Neural crest cell (in vitro differentiated cells): Measurements from ENCODE around the gene FOXI1. TPM values are rescaled to one million over a fixed set of nuclear protein-coding genes. Genes with fewer than 3 reads are reported as not detected.

Source experiments
- DNase-seq: peaks from one replicate; pipeline ENCODE4 v3.0.0; 2021; ENCODE audit warnings: low read depth, mixed read lengths, low spot score
- H3K27ac Mint-ChIP-seq: one replicate; pipeline ENCODE4 v1.8.0; 2021; ENCODE audit warnings: mild to moderate bottlenecking, mixed read lengths; ENCODE audit not compliant: unreplicated experiment
- H3K27me3 Mint-ChIP-seq: 2 replicates; pipeline ENCODE4 v1.8.0; 2021; ENCODE audit warnings: low read depth, mild to moderate bottlenecking, mixed read lengths
- H3K36me3 Mint-ChIP-seq: 2 replicates; pipeline ENCODE4 v1.8.0; 2021; ENCODE audit warnings: low read depth, mild to moderate bottlenecking, mixed read lengths
- H3K4me1 Mint-ChIP-seq: 2 replicates; pipeline ENCODE4 v1.8.0; 2021; ENCODE audit warnings: mixed read lengths
- H3K4me3 Mint-ChIP-seq: one replicate; pipeline ENCODE4 v1.8.0; 2021; ENCODE audit warnings: mild to moderate bottlenecking, mixed read lengths
- H3K9me3 Mint-ChIP-seq: 2 replicates; pipeline ENCODE4 v1.8.0; 2021; ENCODE audit warnings: mixed read lengths
- total RNA-seq: library from RNA; stranded (reverse); gene quantifications from 2 replicates; pipeline ENCODE4 v1.2.1, GENCODE V29; 2021
- TF ChIP-seq, protein P1 (sequence below): fragments of 200-600 bp; sonication (generic); conservative IDR thresholded peaks from 2 replicates; pipeline ENCODE4 v1.5.0; 2021; ENCODE audit warnings: antibody characterized with exemption, mild to moderate bottlenecking

The FOXI1 gene
- total RNA-seq, 1 donor from 2014 or later, result not detected

GRCh38 chr5:170111088-170111785, 5.5 kb downstream of the FOXI1 start:
- TF ChIP-seq, protein P1, sequence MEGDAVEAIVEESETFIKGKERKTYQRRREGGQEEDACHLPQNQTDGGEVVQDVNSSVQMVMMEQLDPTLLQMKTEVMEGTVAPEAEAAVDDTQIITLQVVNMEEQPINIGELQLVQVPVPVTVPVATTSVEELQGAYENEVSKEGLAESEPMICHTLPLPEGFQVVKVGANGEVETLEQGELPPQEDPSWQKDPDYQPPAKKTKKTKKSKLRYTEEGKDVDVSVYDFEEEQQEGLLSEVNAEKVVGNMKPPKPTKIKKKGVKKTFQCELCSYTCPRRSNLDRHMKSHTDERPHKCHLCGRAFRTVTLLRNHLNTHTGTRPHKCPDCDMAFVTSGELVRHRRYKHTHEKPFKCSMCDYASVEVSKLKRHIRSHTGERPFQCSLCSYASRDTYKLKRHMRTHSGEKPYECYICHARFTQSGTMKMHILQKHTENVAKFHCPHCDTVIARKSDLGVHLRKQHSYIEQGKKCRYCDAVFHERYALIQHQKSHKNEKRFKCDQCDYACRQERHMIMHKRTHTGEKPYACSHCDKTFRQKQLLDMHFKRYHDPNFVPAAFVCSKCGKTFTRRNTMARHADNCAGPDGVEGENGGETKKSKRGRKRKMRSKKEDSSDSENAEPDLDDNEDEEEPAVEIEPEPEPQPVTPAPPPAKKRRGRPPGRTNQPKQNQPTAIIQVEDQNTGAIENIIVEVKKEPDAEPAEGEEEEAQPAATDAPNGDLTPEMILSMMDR, result no peak
- Mint-ChIP-seq H3K36me3 (no peaks in the 10 kb centered on the region), H3K27me3 (no peaks in the 10 kb centered on the region), H3K4me1 (peaks cover 12% of the 10 kb centered on the region), H3K27ac (no peak overlapping the region), H3K4me3 (no peak overlapping the region), H3K9me3 (peaks cover 2% of the 10 kb centered on the region)
- no peak for DNase-seq

GRCh38 chr5:170112876-170113521, 7.3 kb downstream of the FOXI1 start:
- H3K27ac Mint-ChIP-seq, result peak overlapping the region; percentile 94
- H3K27me3 Mint-ChIP-seq, result no peaks in the 10 kb centered on the region
- peaks cover 2% of the 10 kb centered on the region for H3K9me3 Mint-ChIP-seq

GRCh38 chr5:170113522-170113900, 7.8 kb downstream of the FOXI1 start:
- no peaks in the 10 kb centered on the region for H3K36me3 Mint-ChIP-seq
- no peak overlapping the region for H3K27ac Mint-ChIP-seq
- H3K4me3 Mint-ChIP-seq, result no peak overlapping the region
- TF ChIP-seq, protein P1, result no peak
- no peak for DNase-seq
- H3K4me1 Mint-ChIP-seq, result peaks cover 12% of the 10 kb centered on the region
- no peaks in the 10 kb centered on the region for H3K27me3 Mint-ChIP-seq
- H3K9me3 Mint-ChIP-seq, result peaks cover 5% of the 10 kb centered on the region

More at GRCh38 chr5:170112876-170113521, 7.3 kb downstream of the FOXI1 start:
- H3K4me1 Mint-ChIP-seq, result peaks cover 12% of the 10 kb centered on the region
- DNase-seq, result no peak
- H3K36me3 Mint-ChIP-seq, result no peaks in the 10 kb centered on the region
- no peak overlapping the region for H3K4me3 Mint-ChIP-seq
- TF ChIP-seq, protein P1, result no peak

- Mint-ChIP-seq H3K9me3 (peaks cover 5% of the 10 kb centered on the region), H3K36me3 (no peaks in the 10 kb centered on the region), H3K4me1 (peaks cover 20% of the 10 kb centered on the region), H3K4me3 (no peak overlapping the region), H3K27ac (no peak overlapping the region), H3K27me3 (no peaks in the 10 kb centered on the region)
- TF ChIP-seq, protein P1, result no peak
- no peak for DNase-seq
These were observed 8.6 kb downstream of the FOXI1 start for GRCh38 chr5:170114271-170114670.

GRCh38 chr5:170115925-170116324, 10.2 kb downstream of the FOXI1 start:
- TF ChIP-seq, protein P1, result no peak
- Mint-ChIP-seq H3K9me3 (peaks cover 5% of the 10 kb centered on the region), H3K4me1 (peaks cover 17% of the 10 kb centered on the region), H3K27ac (no peak overlapping the region), H3K27me3 (peaks cover under 1% of the 10 kb centered on the region), H3K36me3 (no peaks in the 10 kb centered on the region), H3K4me3 (no peak overlapping the region)
- no peak for DNase-seq
